ENCODE data around the gene GFER. TPM values are rescaled to one million over a fixed set of nuclear protein-coding genes. Genes with fewer than 3 reads are reported as not detected.
A peak's percentile ranks its signal among the peaks of the same experiment; 100 is the strongest.

The GFER gene
- total RNA-seq, 1 experiment from 2014 or later: 43.5 TPM

GRCh38 chr16:1968146-1968953 lies 15.6 kb upstream of the GFER start:
- CTCF ChIA-PET: no interaction called here

GRCh38 chr16:1971796-1972489 lies 12.1 kb upstream of the GFER start, which contains the start of gene TBL3:
TBL3 (plus strand) TSS chr16:1972053; CDS start chr16:1972165, 112 bp downstream.
- DNase-seq: peak; percentile 97
- TF ChIP-seq CTCF (IDR thresholded peaks at IDR 0.05; ENCODE audit: unreplicated experiment): no peak
- no peaks in the 10 kb centered on the region for H3K9me3 Mint-ChIP-seq (ENCODE audit: low read depth, unreplicated experiment)
- CTCF ChIA-PET: interaction anchor here (0.8 to 1.3 kb wide), 2 partner anchors 12 to 32 kb away, joined by 4 read pairs; partner anchors contain the start of gene GFER
- H3K36me3 Mint-ChIP-seq (ENCODE audit: insufficient read depth, unreplicated experiment): peaks cover 48% of the 10 kb centered on the region
- intact Hi-C loops (cut with micrococcal nuclease; ENCODE audit: unreplicated experiment): no loop called here
- H3K4me1 Mint-ChIP-seq (ENCODE audit: low read depth, unreplicated experiment): peaks cover 15% of the 10 kb centered on the region
- peak within 1 kb of the TSS; percentile 70 for H3K27ac Mint-ChIP-seq (ENCODE audit: unreplicated experiment)
- no TSS peak for BruUV-seq (replicated peaks)
- peak within 1 kb of the TSS; percentile 99 for H3K4me3 Mint-ChIP-seq (ENCODE audit: low read depth, unreplicated experiment)
- no peaks in the 10 kb centered on the region for H3K27me3 Mint-ChIP-seq (ENCODE audit: unreplicated experiment)

More at GRCh38 chr16:1968146-1968953, 15.6 kb upstream of the GFER start:
- no TSS peak for BruUV-seq (replicated peaks)
- H3K36me3 Mint-ChIP-seq (ENCODE audit: insufficient read depth, unreplicated experiment): peaks cover 58% of the 10 kb centered on the region
- no peak for DNase-seq
- no peak overlapping the region for H3K4me3 Mint-ChIP-seq (ENCODE audit: low read depth, unreplicated experiment)
- no peak overlapping the region for H3K27ac Mint-ChIP-seq (ENCODE audit: unreplicated experiment)
- no peak for TF ChIP-seq CTCF (IDR thresholded peaks at IDR 0.05; ENCODE audit: unreplicated experiment)
- no peaks in the 10 kb centered on the region for H3K27me3 Mint-ChIP-seq (ENCODE audit: unreplicated experiment)
- H3K9me3 Mint-ChIP-seq (ENCODE audit: low read depth, unreplicated experiment): no peaks in the 10 kb centered on the region
- intact Hi-C loops (cut with micrococcal nuclease; ENCODE audit: unreplicated experiment): no loop called here
- H3K4me1 Mint-ChIP-seq (ENCODE audit: low read depth, unreplicated experiment): peaks cover 17% of the 10 kb centered on the region

GRCh38 chr16:1972490-1972877 lies 11.5 kb upstream of the GFER start:
- Mint-ChIP-seq H3K36me3 (ENCODE audit: insufficient read depth, unreplicated experiment) (peaks cover 52% of the 10 kb centered on the region), H3K27ac (ENCODE audit: unreplicated experiment) (peak overlapping the region; percentile 70), H3K9me3 (ENCODE audit: low read depth, unreplicated experiment) (no peaks in the 10 kb centered on the region), H3K4me1 (ENCODE audit: low read depth, unreplicated experiment) (peaks cover 15% of the 10 kb centered on the region), H3K4me3 (ENCODE audit: low read depth, unreplicated experiment) (peak overlapping the region; percentile 99), H3K27me3 (ENCODE audit: unreplicated experiment) (no peaks in the 10 kb centered on the region)
- intact Hi-C loops (cut with micrococcal nuclease; ENCODE audit: unreplicated experiment): no loop called here
- CTCF ChIA-PET: interaction anchor here (1.3 kb wide), 1 partner anchor 11 kb away, joined by 4 read pairs; the partner anchor contains the start of gene GFER
- no peak for TF ChIP-seq CTCF (IDR thresholded peaks at IDR 0.05; ENCODE audit: unreplicated experiment)
- DNase-seq: no peak
- no TSS peak for BruUV-seq (replicated peaks)

GRCh38 chr16:1973461-1974156 lies 10.4 kb upstream of the GFER start:
- TF ChIP-seq CTCF (IDR thresholded peaks at IDR 0.05; ENCODE audit: unreplicated experiment): no peak
- Mint-ChIP-seq H3K27me3 (ENCODE audit: unreplicated experiment) (no peaks in the 10 kb centered on the region), H3K36me3 (ENCODE audit: insufficient read depth, unreplicated experiment) (peaks cover 62% of the 10 kb centered on the region), H3K4me1 (ENCODE audit: low read depth, unreplicated experiment) (peaks cover 15% of the 10 kb centered on the region), H3K9me3 (ENCODE audit: low read depth, unreplicated experiment) (no peaks in the 10 kb centered on the region), H3K27ac (ENCODE audit: unreplicated experiment) (peak overlapping the region; percentile 70), H3K4me3 (ENCODE audit: low read depth, unreplicated experiment) (peak overlapping the region; percentile 99)
- no peak for DNase-seq
- intact Hi-C loops (cut with micrococcal nuclease; ENCODE audit: unreplicated experiment): no loop called here
- no TSS peak for BruUV-seq (replicated peaks)
- CTCF ChIA-PET: no interaction called here
